ENCODE measurements around the gene MYO1F.
A peak's percentile ranks its signal among the peaks of the same experiment; 100 is the strongest.

Gene MYO1F

DNA sequence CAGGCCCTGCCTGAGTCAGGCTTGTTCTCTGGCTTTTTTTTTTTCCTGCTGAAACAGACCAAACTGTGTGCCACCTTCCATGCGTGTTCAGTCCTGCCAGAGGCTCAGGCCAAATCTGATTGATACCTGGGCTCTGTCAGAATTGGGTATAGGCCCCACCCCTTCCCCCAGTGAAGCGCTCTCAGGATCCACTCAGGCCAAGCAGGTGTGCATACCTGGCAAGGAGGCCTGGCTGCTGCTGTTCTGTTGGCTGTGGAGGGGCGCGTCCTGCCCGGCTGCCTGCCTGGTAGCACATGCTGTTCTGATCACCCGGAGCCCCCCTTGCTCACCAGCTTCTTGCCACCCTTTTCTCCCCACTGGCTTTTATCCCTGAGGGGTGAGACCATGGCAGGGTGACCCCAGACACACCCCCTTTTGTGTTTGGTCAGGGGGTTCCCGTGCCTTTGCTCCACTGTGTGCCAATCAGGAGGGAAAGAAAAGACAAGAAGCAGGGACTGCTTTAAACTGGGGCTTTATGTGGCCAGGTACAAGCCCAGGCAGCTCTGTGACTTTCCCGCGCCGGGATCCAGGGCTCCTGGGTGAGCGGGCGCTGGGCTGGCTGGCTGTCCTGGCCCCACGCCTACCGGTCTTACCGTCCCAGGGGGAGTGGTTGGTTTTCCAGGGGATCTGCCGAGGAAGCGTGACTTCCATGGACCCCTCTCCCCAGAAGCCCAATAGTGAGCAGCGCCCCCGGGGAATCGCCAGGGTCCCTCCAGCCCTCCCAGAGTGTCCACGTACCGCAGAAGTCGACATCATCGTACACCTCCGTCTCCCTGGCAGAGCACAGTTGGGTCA lies 87.5 kb downstream of the MYO1F start:
- DNase-seq = no peak

DNA sequence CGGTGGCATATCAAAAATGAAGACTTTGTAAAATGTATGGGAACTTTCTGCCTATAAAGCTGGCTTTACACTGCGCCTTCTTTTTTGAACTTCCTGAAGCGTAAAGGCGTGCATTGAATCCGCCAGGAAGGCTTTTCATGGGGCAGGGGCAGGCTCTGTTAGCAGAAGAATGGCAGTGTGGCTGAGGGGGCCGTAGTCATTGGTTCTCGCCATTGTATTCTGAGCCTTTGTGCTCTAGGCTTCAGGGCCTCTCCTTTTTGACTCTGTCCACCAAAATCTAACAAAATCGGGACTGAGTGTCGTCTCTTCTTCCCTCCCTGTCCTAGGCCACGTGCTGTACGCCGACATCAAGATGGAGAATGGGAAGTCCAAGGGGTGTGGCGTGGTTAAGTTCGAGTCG lies 88.9 kb downstream of the MYO1F start:
- no peak for DNase-seq

DNA sequence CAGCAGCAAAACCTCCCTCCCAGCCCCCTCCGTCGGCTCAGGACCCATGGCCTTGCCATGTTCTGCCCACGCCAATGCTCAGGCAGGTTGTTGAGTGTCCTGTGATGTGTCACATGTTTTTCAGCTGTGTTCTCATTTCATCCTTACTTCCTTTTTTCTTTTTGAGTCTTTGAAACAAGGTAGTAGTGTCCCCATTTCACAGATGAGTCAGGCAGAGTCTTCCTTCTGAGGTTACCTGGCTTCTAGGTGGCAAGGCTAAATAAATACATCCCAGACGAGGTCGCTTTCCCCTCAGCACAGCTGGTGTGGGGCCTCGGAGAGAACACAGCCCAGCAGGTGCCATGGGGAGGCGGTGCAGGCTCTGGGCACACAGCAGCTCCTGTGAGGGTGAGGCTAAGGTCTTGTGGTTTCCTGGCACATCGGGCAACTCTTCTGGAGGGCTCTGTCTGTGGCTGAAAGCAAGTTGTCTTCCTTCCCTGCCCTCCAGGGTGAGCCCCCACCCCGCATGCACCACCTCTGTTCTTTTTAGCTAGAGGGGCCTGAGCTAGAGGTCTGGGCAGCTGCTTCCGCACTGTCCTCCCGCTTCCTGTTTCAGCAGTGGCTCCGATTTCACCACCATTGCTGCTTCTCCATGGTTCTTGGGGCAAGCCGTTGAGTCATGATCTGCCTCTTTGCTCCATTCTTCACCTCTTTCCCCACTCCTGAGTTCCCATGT lies 89.9 kb downstream of the MYO1F start:
- peak; percentile 30 for DNase-seq

DNA sequence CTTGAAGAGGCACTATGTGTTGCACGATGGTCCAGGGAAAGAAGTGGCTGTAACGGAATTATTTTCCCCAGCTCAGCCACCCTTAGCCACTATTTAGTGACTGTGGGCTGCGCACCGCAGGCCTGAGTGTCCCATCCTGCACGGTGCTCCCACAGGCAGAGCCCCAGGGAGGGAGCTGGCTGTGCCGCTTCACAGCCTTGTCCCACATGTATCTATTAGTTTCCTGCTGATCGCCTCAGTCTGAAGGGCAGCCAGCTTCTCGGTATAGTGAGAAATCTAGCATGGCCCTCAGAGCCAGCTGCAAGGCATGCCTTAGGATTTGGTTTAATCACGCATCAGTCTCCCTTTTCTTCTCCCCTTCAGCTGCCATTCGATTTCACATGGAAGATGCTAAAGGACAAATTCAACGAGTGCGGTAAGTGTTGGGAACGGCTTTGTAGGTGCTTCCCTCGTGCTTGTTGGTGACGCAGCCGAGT lies 90.5 kb downstream of the MYO1F start:
- no peak for DNase-seq

DNA sequence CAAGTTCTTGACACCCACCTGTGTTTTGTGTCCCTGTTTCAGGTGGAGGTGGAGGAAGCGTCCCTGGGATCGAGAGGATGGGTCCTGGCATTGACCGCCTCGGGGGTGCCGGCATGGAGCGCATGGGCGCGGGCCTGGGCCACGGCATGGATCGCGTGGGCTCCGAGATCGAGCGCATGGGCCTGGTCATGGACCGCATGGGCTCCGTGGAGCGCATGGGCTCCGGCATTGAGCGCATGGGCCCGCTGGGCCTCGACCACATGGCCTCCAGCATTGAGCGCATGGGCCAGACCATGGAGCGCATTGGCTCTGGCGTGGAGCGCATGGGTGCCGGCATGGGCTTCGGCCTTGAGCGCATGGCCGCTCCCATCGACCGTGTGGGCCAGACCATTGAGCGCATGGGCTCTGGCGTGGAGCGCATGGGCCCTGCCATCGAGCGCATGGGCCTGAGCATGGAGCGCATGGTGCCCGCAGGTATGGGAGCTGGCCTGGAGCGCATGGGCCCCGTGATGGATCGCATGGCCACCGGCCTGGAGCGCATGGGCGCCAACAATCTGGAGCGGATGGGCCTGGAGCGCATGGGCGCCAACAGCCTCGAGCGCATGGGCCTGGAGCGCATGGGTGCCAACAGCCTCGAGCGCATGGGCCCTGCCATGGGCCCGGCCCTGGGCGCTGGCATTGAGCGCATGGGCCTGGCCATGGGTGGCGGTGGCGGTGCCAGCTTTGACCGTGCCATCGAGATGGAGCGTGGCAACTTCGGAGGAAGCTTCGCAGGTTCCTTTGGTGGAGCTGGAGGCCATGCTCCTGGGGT lies 91.5 kb downstream of the MYO1F start:
- DNase-seq = no peak

DNA sequence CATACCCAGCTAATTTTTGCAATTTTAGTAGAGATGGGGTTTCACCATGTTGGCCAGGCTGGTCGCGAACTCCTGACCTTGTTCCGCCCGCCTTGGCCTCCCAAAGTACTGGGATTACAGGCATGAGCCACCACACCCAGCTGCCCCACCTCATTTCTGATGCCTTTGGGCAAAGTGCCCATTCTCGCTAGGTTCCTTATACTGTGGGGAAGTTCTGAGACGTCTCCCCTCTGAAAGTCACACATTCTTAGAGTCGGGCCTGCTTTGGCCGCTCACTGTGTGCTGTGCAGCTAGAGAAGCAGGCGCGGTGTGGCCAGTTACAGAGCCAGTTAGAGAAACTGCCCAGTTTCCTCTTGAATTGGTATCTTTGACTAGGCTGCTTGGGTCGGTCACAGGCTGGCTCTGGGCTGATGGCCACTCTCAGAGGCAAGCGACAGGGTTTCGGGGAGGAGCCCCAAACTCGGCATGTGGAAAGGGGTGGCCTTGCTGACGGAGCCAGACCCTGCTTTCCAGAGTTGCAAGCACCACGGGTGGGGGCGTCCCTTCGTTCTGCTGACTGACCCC lies 92.8 kb downstream of the MYO1F start:
- no peak for DNase-seq

DNA sequence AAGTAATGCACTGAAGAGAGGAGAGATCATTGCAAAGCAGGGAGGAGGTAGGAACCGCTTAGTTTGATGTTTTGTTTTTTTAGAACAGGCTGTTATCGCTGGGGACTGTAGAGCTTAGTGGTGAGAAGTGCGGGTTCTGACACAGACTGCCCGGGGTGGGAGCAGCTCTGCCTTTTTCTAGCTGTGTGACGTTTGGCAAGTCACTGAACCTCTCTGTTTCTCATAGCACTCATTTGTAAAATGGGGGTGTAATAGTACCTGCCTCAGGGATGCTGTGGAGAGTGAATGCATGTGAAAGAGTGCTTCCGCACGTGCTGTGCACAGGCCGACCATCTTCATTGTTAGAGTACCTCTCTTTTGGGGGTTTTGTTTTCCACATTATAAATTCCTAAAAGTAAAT lies 94.1 kb downstream of the MYO1F start:
- no peak for DNase-seq

DNA sequence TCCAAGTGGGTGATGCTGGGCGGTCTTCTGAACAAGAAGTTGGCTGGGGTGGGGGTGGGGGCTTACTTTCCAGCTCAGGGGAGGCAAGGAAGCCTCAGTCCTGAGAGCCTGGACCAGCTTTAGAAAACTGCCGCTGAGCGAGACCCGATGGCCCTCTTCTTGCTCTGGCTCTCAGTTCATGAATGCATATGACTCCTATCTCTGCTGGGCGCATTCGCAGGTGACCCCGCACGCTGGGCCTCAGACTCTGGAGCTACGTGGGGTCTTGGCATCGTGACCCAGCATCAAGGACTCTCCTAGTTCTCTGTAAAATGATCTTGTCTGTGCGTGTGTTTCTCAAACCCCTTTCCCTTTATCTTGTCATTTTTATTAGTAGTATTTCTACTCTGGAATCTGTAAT lies 94.5 kb downstream of the MYO1F start:
- no peak for DNase-seq

DNA sequence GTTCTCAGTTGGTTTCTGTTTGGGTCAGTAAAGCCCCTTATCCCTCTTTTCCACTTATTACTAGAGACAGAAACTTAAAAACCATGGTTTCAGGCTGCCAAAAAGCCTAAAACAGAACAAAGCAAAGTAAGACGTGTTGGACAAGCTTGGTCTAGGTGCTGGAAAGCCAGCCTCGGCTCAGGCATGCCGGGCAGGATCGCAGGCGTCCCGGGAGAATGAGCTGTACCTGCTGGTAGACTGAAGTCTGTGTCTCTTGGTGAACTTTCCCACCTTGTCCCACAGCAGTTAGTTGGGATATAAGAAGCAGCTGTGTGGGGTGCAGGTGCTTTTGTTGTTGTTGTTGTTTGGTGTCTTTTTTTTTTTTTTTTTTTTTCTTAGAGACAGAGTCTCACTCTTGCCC lies 95.6 kb downstream of the MYO1F start:
- DNase-seq = no peak

DNA sequence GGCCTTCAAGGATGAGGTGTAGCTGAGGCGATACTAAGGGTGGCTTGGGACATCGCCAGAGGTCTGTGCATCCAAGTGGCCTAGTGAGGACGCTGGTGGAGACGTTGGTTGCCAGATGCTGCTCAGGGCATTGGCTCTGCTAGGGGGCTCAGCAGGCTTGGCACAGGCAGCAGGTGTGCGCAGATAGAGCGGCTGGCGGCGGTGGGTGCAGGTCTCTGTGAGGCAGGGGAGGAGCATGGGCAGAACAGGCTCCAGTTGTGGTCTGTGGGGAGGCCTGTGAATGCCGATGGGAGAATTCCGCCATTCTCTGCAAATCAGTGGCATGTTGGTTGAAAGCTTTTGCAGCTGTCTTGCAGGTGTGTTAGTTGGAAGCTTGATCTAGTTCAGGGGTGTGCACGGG lies 96.0 kb downstream of the MYO1F start:
- DNase-seq = no peak

DNA sequence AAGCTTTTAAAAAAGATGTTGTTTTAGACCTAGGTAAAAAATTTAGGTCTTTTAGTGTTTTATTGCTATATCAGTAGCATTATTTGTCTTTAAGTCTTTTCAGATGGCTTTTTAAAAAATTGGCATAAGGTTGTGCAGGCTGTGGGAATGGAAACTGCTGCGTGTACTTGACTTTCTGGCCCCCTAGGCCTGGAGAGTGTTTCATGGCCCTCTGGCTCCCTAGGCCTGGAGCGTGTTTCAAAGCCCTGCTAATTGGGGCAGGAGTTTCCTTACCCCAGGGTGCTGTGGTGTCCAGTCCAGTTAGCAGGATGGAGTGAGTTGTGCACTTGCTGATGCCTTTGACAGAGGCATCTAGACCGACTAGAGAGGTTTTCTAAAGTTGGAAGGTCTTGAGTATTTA lies 98.6 kb downstream of the MYO1F start:
- no peak for DNase-seq

DNA sequence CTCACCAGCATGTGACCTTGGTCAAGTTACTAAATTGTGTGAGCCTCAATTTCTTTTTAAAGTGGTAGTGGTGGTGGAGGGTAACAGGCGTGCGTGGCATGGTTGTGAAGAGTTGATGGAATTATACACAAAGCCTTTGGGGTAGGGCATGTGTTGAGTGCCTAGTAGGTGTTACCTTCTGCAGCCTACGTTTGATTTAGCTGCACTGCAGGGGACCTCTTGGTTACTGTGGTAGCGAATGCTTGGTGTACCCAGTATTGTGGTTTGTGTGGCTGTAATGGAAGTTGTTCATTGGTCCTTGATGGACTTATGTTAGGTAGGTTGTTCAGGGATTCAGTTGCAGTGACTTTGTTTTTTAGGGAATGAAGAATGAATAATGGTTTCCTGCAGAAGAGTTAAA lies 99.4 kb downstream of the MYO1F start:
- no peak for DNase-seq

DNA sequence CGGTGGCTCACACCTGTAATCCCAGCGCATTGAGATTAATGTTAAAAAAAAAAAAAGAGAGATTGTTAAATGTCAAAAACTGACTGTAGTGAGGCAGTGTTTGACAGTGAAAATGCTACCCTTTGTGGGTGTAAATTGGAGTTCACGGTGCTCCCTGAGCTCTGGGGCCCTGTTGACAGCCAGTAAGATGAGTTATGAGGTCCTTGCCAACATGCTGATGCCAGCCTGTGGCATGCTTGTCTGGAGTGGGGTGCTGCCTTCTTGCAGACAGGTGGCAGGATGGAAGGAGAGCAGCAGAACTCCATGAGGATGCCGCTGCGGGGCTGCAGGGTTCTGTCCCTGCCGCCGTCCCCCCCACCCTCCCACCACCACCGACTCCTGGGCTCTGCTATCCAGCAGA lies 100.7 kb downstream of the MYO1F start:
- DNase-seq = no peak

DNA sequence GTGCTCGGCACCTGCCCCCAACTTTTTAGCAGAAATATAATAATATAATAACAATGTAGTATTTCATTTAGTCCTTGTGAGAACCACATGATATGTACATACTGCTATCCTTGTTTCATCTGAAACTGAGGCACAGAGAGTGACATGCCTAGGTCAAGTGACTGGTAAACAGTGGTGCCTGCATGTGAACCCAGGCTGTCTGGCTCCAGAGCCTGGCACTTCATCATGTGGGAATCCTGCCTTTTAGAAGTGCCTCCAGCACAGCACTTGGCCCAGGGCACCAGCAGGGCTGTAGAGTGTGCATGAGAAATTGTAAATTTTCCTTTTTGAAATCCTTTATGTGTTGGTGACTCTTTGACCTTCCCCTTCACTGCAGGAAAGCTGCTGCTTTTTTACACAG lies 102.2 kb downstream of the MYO1F start:
- no peak for DNase-seq

DNA sequence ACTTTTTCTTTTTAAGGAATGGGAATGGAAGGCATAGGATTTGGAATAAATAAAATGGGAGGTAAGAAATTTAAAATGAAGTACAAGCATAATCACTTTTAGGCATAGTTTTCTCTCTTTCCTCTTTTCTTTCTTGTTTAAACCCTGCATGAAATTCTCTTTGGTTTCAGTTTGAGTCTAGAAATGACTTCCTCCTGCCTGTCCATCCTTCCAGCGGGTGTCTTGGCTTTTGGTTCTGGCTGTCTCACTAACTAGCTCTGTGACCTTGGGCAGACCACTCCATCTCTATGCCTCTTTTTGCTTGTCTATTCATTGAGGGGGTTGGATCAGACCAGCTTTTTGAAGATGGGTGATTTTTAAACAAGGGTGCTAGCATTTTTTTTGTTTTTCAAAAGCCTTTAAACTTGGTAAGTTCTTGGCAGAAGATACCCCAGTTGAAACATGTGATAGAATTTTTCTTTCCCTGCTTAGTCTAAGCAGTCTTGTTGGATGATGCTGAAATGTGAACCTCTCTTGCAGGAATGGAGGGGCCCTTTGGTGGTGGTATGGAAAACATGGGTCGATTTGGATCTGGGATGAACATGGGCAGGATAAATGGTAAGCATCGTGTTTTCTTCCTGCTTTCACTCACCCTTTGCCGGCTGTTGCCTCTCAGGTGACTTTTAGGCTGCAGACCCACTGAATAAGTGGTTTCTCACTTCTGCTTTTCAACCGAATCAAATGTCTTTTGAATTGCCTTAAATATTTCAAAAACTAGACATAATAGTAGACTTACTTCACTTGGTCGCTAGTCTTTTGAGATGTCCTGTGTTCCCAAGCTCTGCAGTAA lies 103.4 kb downstream of the MYO1F start:
- no peak for DNase-seq

Measured in effector CD4-positive, alpha-beta T cell (primary cell).